Astrocyte (in vitro differentiated cells and primary cell): ENCODE data around the gene SEMA3G. TPM values are rescaled to one million over a fixed set of nuclear protein-coding genes. Genes with fewer than 3 reads are reported as not detected.

ENCODE experiments used
- DNase-seq: peaks from one replicate; pipeline ENCODE4 v3.0.0-alpha.2; 2010; ENCODE audit warnings: low read depth
- FAIRE-seq: peaks from 2 replicates; lab custom pipeline; 2011; peaks lifted over from hg19 to GRCh38; lab: Jason Lieb, UNC
- H2AFZ ChIP-seq: 2 replicates; pipeline ENCODE4 v1.6.0; 2012; ENCODE audit warnings: low read depth, low read length, inconsistent platforms
- H3K27ac ChIP-seq: 2 replicates; pipeline ENCODE4 v1.5.1; 2011; ENCODE audit warnings: low read depth, low read length, inconsistent platforms
- H3K27me3 ChIP-seq: 2 replicates; pipeline ENCODE4 v1.6.0; 2011; ENCODE audit warnings: low read length, inconsistent platforms; ENCODE audit not compliant: insufficient read depth
- H3K36me3 ChIP-seq: 2 replicates; pipeline ENCODE4 v1.5.1; 2011; ENCODE audit warnings: low read length, inconsistent platforms; ENCODE audit not compliant: insufficient read depth
- H3K4me1 ChIP-seq: 2 replicates; pipeline ENCODE4 v1.5.1; 2011; ENCODE audit warnings: low read length, inconsistent platforms; ENCODE audit not compliant: insufficient read depth
- H3K4me2 ChIP-seq: 2 replicates; pipeline ENCODE4 v1.6.0; 2012; ENCODE audit warnings: low read length, inconsistent platforms
- H3K4me3 ChIP-seq: 2 replicates; pipeline ENCODE4 v1.5.1; 2011; ENCODE audit warnings: low read depth, mild to moderate bottlenecking, low read length, inconsistent platforms; ENCODE audit not compliant: insufficient read depth
- H3K79me2 ChIP-seq: 2 replicates; pipeline ENCODE4 v1.6.0; 2012; ENCODE audit warnings: mild to moderate bottlenecking, low read length, inconsistent platforms; ENCODE audit not compliant: insufficient read depth
- H3K9ac ChIP-seq: 2 replicates; pipeline ENCODE4 v1.6.0; 2012; ENCODE audit warnings: mild to moderate bottlenecking, low read length, inconsistent platforms
- H3K9me3 ChIP-seq: 2 replicates; pipeline ENCODE4 v1.5.1; 2012; ENCODE audit warnings: low read depth, mild to moderate bottlenecking, low read length, inconsistent platforms; ENCODE audit not compliant: insufficient read depth
- H4K20me1 ChIP-seq: 2 replicates; pipeline ENCODE4 v1.6.0; 2012; ENCODE audit warnings: low read length, inconsistent platforms; ENCODE audit not compliant: insufficient read depth
- H3K27ac Mint-ChIP-seq: one replicate; pipeline ENCODE4 v1.8.0; 2021; ENCODE audit warnings: mild to moderate bottlenecking, mixed read lengths; ENCODE audit not compliant: unreplicated experiment
- H3K27me3 Mint-ChIP-seq: one replicate; pipeline ENCODE4 v1.8.0; 2021; ENCODE audit warnings: low read depth, mixed read lengths; ENCODE audit not compliant: unreplicated experiment
- H3K36me3 Mint-ChIP-seq: one replicate; pipeline ENCODE4 v1.8.0; 2021; ENCODE audit warnings: low read depth, mixed read lengths; ENCODE audit not compliant: unreplicated experiment
- H3K4me1 Mint-ChIP-seq: one replicate; pipeline ENCODE4 v1.8.0; 2021; ENCODE audit warnings: low read depth, mixed read lengths; ENCODE audit not compliant: unreplicated experiment
- H3K4me3 Mint-ChIP-seq: one replicate; pipeline ENCODE4 v1.8.0; 2021; ENCODE audit warnings: mild to moderate bottlenecking, moderate library complexity, mixed read lengths; ENCODE audit not compliant: unreplicated experiment
- H3K9me3 Mint-ChIP-seq: one replicate; pipeline ENCODE4 v1.8.0; 2021; ENCODE audit warnings: mild to moderate bottlenecking, mixed read lengths; ENCODE audit not compliant: unreplicated experiment
- CTCF ChIP-seq: IDR thresholded peaks from 2 replicates; pipeline ENCODE4 v1.5.1; 2011; ENCODE audit warnings: low read depth, mild to moderate bottlenecking, inconsistent platforms, low read length, moderate library complexity; ENCODE audit not compliant: insufficient read depth
- EZH2 ChIP-seq: IDR thresholded peaks from 2 replicates; pipeline ENCODE4 v1.6.1; 2012; ENCODE audit warnings: mild to moderate bottlenecking, low read length, inconsistent platforms; ENCODE audit not compliant: insufficient read depth
- total RNA-seq: library from RNA; stranded (reverse); gene quantifications from 2 replicates; pipeline ENCODE4 v1.2.1, GENCODE V29; 2021

Gene SEMA3G
- total RNA-seq, 1 donor from 2014 or later, result 0.09 TPM

GRCh38 chr3:52489453-52489852 is 44.5 kb upstream of the SEMA3G start:
- Histone ChIP-seq H3K4me1 (peaks cover 15% of the 10 kb centered on the region), H3K36me3 (peaks cover 8% of the 10 kb centered on the region), H3K9me3 (no peaks in the 10 kb centered on the region), H3K27me3 (no peaks in the 10 kb centered on the region), H3K79me2 (no peaks in the 10 kb centered on the region), H3K9ac (no peak overlapping the region), H3K4me3 (no peak overlapping the region), H4K20me1 (peaks cover 34% of the 10 kb centered on the region), H3K4me2 (no peak overlapping the region), H3K27ac (no peak overlapping the region), H2AFZ (no peak overlapping the region)
- Mint-ChIP-seq H3K4me1 (peaks cover 19% of the 10 kb centered on the region), H3K27ac (no peak overlapping the region), H3K4me3 (no peak overlapping the region), H3K27me3 (no peaks in the 10 kb centered on the region), H3K36me3 (peaks cover 13% of the 10 kb centered on the region), H3K9me3 (no peaks in the 10 kb centered on the region)
- no peak for DNase-seq
- no peak for FAIRE-seq
- TF ChIP-seq CTCF (no peak), EZH2 (no peak)

GRCh38 chr3:52488746-52489145 is 43.8 kb upstream of the SEMA3G start:
- Histone ChIP-seq H3K79me2 (no peaks in the 10 kb centered on the region), H3K27ac (no peak overlapping the region), H2AFZ (no peak overlapping the region), H3K27me3 (no peaks in the 10 kb centered on the region), H3K4me1 (peaks cover 15% of the 10 kb centered on the region), H3K36me3 (peaks cover 8% of the 10 kb centered on the region), H3K4me2 (no peak overlapping the region), H3K4me3 (no peak overlapping the region), H3K9ac (no peak overlapping the region), H4K20me1 (peaks cover 38% of the 10 kb centered on the region), H3K9me3 (no peaks in the 10 kb centered on the region)
- TF ChIP-seq EZH2, result no peak
- TF ChIP-seq CTCF, result no peak
- Mint-ChIP-seq H3K36me3 (peaks cover 13% of the 10 kb centered on the region), H3K4me3 (no peak overlapping the region), H3K9me3 (no peaks in the 10 kb centered on the region), H3K27ac (no peak overlapping the region), H3K4me1 (peaks cover 24% of the 10 kb centered on the region), H3K27me3 (no peaks in the 10 kb centered on the region)
- no peak for DNase-seq
- no peak for FAIRE-seq

GRCh38 chr3:52487788-52488691 is 43.1 kb upstream of the SEMA3G start:
- Mint-ChIP-seq H3K9me3 (no peaks in the 10 kb centered on the region), H3K27ac (no peak overlapping the region), H3K36me3 (peaks cover 13% of the 10 kb centered on the region), H3K4me3 (no peak overlapping the region), H3K4me1 (peaks cover 30% of the 10 kb centered on the region), H3K27me3 (no peaks in the 10 kb centered on the region)
- Histone ChIP-seq H3K27ac (no peak overlapping the region), H3K4me2 (no peak overlapping the region), H4K20me1 (peaks cover 38% of the 10 kb centered on the region), H3K27me3 (no peaks in the 10 kb centered on the region), H3K9ac (no peak overlapping the region), H2AFZ (no peak overlapping the region), H3K79me2 (no peaks in the 10 kb centered on the region), H3K9me3 (no peaks in the 10 kb centered on the region), H3K4me3 (no peak overlapping the region), H3K4me1 (peaks cover 21% of the 10 kb centered on the region), H3K36me3 (peaks cover 8% of the 10 kb centered on the region)
- no peak for FAIRE-seq
- DNase-seq, result no peak
- TF ChIP-seq EZH2 (no peak), CTCF (no peak)
